22Rv1 (cell line): Measurements from ENCODE around the gene PPCDC.

Experiments
- ZFX ChIP-seq: fragments of 450-650 bp; IDR thresholded peaks from 2 replicates; pipeline ENCODE4 v1.6.1; 2017; ENCODE audit warnings: antibody characterized with exemption, borderline replicate concordance
- TF ChIP-seq, protein P1 (sequence below): fragments of 450-650 bp; IDR thresholded peaks from 2 replicates; pipeline ENCODE4 v1.5.1; 2017; ENCODE audit warnings: mild to moderate bottlenecking

DNA sequence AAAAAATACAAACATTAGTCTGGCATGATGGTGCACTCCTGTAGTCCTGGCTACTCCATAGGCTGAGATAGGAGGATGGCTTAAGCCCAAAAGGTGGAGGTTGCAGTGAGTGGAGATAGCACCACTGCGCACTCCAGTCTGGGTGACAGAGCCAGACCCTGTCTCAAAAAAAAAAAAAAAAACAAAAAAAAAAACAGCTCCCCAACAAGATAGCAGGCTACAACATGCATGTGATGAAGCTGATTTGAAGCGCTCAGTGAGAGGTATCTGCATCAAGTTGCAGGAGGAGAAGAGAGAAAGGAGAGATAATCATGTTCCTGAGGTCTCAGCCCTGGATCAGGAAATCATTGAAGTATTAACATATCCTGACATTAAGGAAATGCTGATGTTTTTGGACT is 608 bp upstream of the PPCDC start:
- TF ChIP-seq, protein P1, sequence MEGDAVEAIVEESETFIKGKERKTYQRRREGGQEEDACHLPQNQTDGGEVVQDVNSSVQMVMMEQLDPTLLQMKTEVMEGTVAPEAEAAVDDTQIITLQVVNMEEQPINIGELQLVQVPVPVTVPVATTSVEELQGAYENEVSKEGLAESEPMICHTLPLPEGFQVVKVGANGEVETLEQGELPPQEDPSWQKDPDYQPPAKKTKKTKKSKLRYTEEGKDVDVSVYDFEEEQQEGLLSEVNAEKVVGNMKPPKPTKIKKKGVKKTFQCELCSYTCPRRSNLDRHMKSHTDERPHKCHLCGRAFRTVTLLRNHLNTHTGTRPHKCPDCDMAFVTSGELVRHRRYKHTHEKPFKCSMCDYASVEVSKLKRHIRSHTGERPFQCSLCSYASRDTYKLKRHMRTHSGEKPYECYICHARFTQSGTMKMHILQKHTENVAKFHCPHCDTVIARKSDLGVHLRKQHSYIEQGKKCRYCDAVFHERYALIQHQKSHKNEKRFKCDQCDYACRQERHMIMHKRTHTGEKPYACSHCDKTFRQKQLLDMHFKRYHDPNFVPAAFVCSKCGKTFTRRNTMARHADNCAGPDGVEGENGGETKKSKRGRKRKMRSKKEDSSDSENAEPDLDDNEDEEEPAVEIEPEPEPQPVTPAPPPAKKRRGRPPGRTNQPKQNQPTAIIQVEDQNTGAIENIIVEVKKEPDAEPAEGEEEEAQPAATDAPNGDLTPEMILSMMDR: no peak
- no peak for TF ChIP-seq ZFX
